ENCODE measurements around the gene SDK1.

SDK1 gene

GRCh38 chr7:4029941-4030340 is 728.9 kb downstream of the SDK1 start:
- no peak for DNase-seq

- no peak for DNase-seq
These were observed 729.4 kb downstream of the SDK1 start for GRCh38 chr7:4030346-4030950.

- no peak for DNase-seq
These were observed 732.9 kb downstream of the SDK1 start for GRCh38 chr7:4033996-4034395.

- no peak for DNase-seq
These were observed 736.3 kb downstream of the SDK1 start for GRCh38 chr7:4037308-4037707.

GRCh38 chr7:4037877-4038276 is 736.8 kb downstream of the SDK1 start:
- no peak for DNase-seq

- DNase-seq: no peak
These were observed 739.3 kb downstream of the SDK1 start for GRCh38 chr7:4040109-4040928.

GRCh38 chr7:4042402-4043045 is 741.5 kb downstream of the SDK1 start:
- DNase-seq: no peak

GRCh38 chr7:4043988-4044387 is 742.9 kb downstream of the SDK1 start:
- no peak for DNase-seq

- no peak for DNase-seq
These were observed 744.4 kb downstream of the SDK1 start for GRCh38 chr7:4045450-4045849.

- DNase-seq: no peak
These were observed 744.9 kb downstream of the SDK1 start for GRCh38 chr7:4045975-4046374.

GRCh38 chr7:4048336-4048735 is 747.3 kb downstream of the SDK1 start:
- DNase-seq: no peak

- DNase-seq: no peak
These were observed 748.1 kb downstream of the SDK1 start for GRCh38 chr7:4049202-4049601.

GRCh38 chr7:4050126-4050660 is 749.1 kb downstream of the SDK1 start:
- no peak for DNase-seq

GRCh38 chr7:4051696-4052095 is 750.6 kb downstream of the SDK1 start:
- DNase-seq: no peak

- no peak for DNase-seq
These were observed 751.1 kb downstream of the SDK1 start for GRCh38 chr7:4052130-4052529.

GRCh38 chr7:4054158-4054557 is 753.1 kb downstream of the SDK1 start:
- no peak for DNase-seq

GRCh38 chr7:4056552-4057288 is 755.7 kb downstream of the SDK1 start:
- DNase-seq: no peak

GRCh38 chr7:4057289-4057616 is 756.2 kb downstream of the SDK1 start:
- no peak for DNase-seq

GRCh38 chr7:4058158-4058557 is 757.1 kb downstream of the SDK1 start:
- no peak for DNase-seq

GRCh38 chr7:4065190-4065589 is 764.1 kb downstream of the SDK1 start:
- no peak for DNase-seq

GRCh38 chr7:4066206-4066605 is 765.2 kb downstream of the SDK1 start:
- no peak for DNase-seq

GRCh38 chr7:4066626-4067475 is 765.8 kb downstream of the SDK1 start:
- DNase-seq: no peak

GRCh38 chr7:4067476-4067760 is 766.4 kb downstream of the SDK1 start:
- DNase-seq: no peak

Measured in CD4-positive, alpha-beta T cell treated with Interleukin-17A for 1 hour (primary cell).